Sigmoid colon (tissue), 4 donors: Measurements from ENCODE around the gene NT5DC3.

ENCODE experiments used
- CTCF ChIP-seq, 4 experiments: fragments of 450-650 bp in 3 of 4; fragments of 200-600 bp in 1 of 4; IDR thresholded peaks; one replicate each; pipeline ENCODE4 v1.5.1; 2016 to 2019; ENCODE audit warnings: antibody characterized with exemption in 4 of 4, mild to moderate bottlenecking in 3 of 4, moderate library complexity in 2 of 4
- EP300 ChIP-seq, 4 donors: sonication (generic); formaldehyde crosslinking; IDR thresholded peaks; one replicate each; pipeline ENCODE4 v1.6.1; 2017; ENCODE audit warnings: antibody characterized with exemption in 4 of 4
- POLR2A ChIP-seq, 2 donors: fragments of 450-650 bp; IDR thresholded peaks; one replicate each; pipeline ENCODE4 v1.6.1; 2016; ENCODE audit warnings: antibody characterized with exemption in 2 of 2, mild to moderate bottlenecking in 2 of 2, moderate library complexity in 2 of 2
- POLR2AphosphoS5 ChIP-seq, 4 donors: sonication (generic); formaldehyde crosslinking; IDR thresholded peaks; one replicate each; pipeline ENCODE4 v1.6.1; 2017; ENCODE audit warnings: antibody characterized with exemption in 4 of 4

- TF ChIP-seq CTCF (IDR thresholded peaks at IDR 0.05) = no peak
- no peak for TF ChIP-seq POLR2A (IDR thresholded peaks at IDR 0.05)
- TF ChIP-seq EP300 (IDR thresholded peaks at IDR 0.05) = no peak
- peak in 2 of 4 donors; percentile 41 to 58 for TF ChIP-seq POLR2AphosphoS5 (IDR thresholded peaks at IDR 0.05)
These were observed 20.0 kb downstream of the NT5DC3 start for GRCh38 chr12:103820881-103821489.
